Measurements from ENCODE around the gene NCOA3. TPM values are rescaled to one million over a fixed set of nuclear protein-coding genes. Genes with fewer than 3 reads are reported as not detected.
"Not testable (repeated sequence)": the region's sequence is repeated elsewhere in the genome, so short reads cannot be mapped to it uniquely, and the experiment has no call there.

NCOA3 gene
- total RNA-seq, 1 experiment from 2014 or later = 13.8 TPM

- DNase-seq (ENCODE audit: low read depth) = no peak
These were observed 33.4 kb downstream of the NCOA3 start for GRCh38 chr20:47535088-47535487.

DNA sequence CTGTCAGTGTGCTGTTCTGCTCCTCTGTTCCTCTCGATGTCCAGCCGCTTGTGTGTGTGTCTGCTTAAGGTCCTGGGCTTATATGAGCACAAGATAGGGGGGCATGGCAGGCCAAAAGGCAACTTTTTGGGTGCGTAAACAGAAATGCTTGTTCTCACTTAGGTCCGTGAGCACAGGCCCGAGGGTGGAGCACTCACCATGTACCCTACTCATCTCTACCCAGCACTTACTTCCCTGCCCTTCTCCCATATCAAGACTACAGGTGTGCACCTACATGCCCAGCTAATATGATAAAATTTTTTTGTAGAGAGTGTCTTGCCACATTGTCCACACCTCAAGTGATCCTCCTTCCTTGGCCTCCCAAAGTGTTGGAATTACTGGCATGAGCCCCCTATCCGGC lies 34.3 kb downstream of the NCOA3 start:
- DNase-seq (ENCODE audit: low read depth) = no peak

- DNase-seq (ENCODE audit: low read depth) = no peak
These were observed 39.0 kb downstream of the NCOA3 start for GRCh38 chr20:47540443-47541354.

- no peak for DNase-seq (ENCODE audit: low read depth)
These were observed 39.8 kb downstream of the NCOA3 start for GRCh38 chr20:47541355-47541922.

- no peak for DNase-seq (ENCODE audit: low read depth)
These were observed 41.3 kb downstream of the NCOA3 start for GRCh38 chr20:47543006-47543431.

- DNase-seq (ENCODE audit: low read depth) = peak; percentile 54
These were observed 42.6 kb downstream of the NCOA3 start for GRCh38 chr20:47544240-47544639.

DNA sequence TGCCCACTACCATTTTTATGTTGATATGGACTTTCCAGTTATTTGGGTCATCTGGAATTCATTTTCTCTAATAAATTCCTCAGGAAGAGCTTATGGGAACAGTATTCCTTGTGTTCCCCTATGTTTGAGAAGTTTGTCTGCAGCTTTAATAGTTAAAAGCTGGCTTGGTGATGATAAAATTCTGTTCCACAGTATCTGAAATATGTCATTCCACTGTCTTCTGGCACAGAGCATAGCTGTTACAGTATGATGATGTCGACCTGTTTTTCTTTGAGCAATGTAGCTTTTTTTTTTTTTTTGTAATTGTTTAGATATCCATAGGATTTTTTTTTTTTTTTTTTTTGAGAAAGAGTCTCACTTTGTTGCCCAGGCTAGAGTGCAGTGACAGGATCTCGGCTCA lies 43.2 kb downstream of the NCOA3 start:
- DNase-seq (ENCODE audit: low read depth) = no peak

- no peak for DNase-seq (ENCODE audit: low read depth)
These were observed 43.8 kb downstream of the NCOA3 start for GRCh38 chr20:47545499-47545898.

DNA sequence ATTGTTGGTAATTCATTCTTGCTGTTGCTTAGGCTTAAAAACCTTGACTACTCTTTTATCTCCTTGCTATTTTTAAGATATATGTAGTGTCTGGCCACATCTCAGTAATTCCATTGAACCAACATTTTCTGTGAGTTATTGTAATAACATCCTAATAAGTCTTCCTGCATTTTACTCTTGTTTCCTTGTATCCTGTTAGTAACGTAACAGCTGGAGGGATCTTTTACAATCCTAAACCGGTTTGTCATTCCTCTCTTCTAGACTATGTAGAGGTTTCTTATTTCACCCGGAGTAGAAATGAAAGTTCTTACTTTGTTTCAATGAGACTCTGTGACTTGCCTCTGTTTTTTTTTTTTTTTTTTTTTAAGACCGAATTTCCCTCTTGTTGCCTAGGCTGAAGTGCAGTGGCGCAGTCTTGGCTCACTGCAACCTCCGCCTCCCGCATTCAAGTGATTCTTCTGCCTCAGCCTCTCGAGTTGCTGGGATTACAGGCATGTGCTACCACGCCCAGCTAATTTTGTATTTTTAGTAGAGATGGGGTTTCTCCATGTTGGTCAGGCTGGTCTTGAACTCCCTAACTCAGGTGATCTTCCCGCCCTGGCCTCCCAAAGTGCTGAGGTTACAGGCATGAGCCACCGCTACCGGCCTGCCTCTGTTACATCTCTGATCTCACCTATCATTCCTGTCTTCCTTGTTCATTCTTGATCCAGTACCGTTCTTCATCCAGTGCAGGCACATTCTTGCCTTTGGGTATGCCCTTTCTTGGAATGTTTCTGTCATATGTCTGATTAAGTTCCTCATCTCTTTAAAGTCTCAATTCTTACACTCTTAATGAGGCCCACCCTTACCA lies 44.7 kb downstream of the NCOA3 start:
- DNase-seq (ENCODE audit: low read depth) = no peak

- DNase-seq (ENCODE audit: low read depth) = no peak
These were observed 45.3 kb downstream of the NCOA3 start for GRCh38 chr20:47547034-47547387.

DNA sequence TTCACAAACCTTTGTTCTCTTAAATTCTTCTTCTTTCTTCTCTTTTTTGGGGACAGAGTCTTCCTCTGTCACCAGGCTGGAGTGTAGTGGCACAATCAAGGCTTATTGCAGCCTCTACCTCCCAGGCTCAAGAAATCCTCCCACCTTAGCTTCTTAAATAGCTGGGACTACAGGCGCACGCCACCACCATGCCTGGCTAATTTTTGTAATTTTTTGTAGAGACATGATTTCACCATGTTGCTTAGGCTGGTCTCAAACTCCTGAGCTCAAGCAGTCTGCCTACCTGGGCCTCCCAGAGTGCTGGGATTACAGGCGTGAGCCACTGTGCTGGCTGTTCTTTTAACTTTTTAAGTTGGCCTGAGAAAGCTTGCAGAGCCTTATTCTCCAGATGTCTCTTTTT lies 48.0 kb downstream of the NCOA3 start:
- no peak for DNase-seq (ENCODE audit: low read depth)

GRCh38 chr20:47551222-47551621 lies 49.5 kb downstream of the NCOA3 start:
- no peak for DNase-seq (ENCODE audit: low read depth)

GRCh38 chr20:47551841-47552240 lies 50.2 kb downstream of the NCOA3 start:
- DNase-seq (ENCODE audit: low read depth) = no peak

DNA sequence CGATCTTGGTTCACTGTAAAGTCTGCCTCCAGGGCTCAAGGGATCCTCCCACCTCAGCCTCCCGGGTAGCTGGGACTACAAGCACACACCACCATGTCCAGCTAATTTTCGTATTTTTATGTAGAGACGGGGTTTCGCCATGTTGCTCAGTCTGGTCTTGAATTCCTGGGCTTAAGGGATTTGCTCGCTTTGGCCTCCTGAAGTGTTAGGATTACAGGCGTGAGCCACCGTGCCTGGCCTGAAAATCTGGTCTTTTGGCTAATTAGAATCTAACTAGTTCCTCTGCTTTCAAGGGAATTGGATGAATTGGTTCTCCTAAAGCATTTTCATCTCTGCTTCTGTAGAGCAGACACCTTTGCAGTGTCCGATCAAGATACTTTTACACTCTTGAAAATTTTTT lies 51.3 kb downstream of the NCOA3 start:
- DNase-seq (ENCODE audit: low read depth) = no peak

GRCh38 chr20:47553594-47554235 lies 52.0 kb downstream of the NCOA3 start:
- not testable (repeated sequence) for DNase-seq (ENCODE audit: low read depth)

DNA sequence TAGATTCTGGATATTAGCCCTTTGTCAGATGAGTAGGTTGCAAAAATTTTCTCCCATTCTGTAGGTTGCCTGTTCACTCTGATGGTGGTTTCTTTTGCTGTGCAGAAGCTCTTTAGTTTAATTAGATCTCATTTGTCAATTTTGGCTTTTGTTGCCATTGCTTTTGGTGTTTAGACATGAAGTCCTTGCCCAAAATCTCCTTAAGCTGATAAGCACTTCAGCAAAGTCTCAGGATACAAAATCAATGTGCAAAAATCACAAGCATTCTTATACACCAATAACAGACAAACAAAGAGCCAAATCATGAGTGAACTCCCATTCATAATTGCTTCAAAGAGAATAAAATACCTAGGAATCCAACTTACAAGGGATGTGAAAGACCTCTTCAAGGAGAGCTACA lies 52.6 kb downstream of the NCOA3 start:
- not testable (repeated sequence) for DNase-seq (ENCODE audit: low read depth)

DNA sequence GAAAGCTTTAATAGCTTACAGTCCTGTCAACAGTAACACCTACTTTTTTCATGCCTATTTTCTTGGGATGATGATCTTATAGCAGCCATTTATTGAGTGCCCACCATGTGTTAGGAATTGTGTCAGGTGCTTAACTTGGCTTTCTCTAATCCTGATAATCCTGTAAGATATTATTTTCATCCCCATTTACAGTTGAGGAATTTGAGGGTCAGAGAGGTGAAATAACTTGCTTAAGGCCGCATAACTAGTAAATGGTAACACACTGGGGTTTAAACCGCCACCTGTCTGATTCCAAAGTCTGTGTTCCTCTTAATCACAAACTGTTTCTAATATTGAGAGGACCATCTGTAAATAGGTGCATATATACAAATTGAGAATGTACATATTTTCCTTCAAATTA lies 55.5 kb downstream of the NCOA3 start:
- no peak for DNase-seq (ENCODE audit: low read depth)

DNA sequence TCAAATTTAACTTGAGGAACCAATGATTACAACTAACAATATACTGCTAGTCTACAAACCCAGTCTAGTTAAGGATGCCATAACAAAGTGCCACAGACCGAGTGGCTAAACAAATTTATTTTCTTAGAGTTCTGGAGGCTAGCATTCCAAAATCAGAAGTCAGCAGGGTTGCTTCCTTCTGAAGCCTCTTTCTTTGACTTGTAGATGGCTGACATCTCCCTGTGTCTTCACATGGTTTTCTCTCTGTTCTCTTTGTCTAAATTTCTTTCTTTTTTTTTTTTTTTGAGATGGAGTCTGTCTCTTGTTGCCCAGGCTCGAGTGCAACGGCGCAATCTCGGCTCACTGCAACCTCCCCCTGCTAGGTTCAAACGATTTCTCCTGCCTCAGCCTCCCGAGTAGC lies 56.1 kb downstream of the NCOA3 start:
- DNase-seq (ENCODE audit: low read depth) = no peak

GRCh38 chr20:47558295-47559066 lies 56.8 kb downstream of the NCOA3 start:
- DNase-seq (ENCODE audit: low read depth) = no peak

- DNase-seq (ENCODE audit: low read depth) = no peak
These were observed 57.5 kb downstream of the NCOA3 start for GRCh38 chr20:47559141-47559540.

DNA sequence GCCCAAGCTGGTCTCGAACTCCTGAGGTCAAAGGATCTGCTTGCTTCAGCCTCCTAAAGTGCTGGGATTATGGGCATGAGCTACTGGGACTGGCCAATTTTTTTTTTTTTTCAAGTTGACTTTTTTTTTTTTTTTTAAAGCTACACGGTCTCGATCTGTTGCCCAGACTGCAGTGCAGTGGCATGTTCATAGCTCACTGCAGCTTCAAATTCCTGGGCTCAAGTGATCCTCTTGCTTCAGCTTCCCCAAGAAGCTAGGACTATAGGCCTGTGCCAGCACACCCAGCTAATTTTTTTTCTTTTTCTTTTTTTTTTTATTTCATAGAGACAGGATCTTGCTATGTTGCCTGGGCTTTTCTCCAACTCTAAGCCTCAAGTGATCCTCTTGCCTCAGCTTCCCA lies 59.5 kb downstream of the NCOA3 start:
- DNase-seq (ENCODE audit: low read depth) = no peak

All from HT1080 (cell line).